GM19043 (cell line): Measurements from ENCODE around the gene DEDD2.
A peak's percentile ranks its signal among the peaks of the same experiment; 100 is the strongest.

Source experiments
- ATAC-seq: cut with Tn5 transposase; IDR thresholded peaks from one replicate; pipeline ENCODE4 v1.9.1; 2021; ENCODE audit warnings: low read depth; ENCODE audit not compliant: unreplicated experiment

The DEDD2 gene

DNA sequence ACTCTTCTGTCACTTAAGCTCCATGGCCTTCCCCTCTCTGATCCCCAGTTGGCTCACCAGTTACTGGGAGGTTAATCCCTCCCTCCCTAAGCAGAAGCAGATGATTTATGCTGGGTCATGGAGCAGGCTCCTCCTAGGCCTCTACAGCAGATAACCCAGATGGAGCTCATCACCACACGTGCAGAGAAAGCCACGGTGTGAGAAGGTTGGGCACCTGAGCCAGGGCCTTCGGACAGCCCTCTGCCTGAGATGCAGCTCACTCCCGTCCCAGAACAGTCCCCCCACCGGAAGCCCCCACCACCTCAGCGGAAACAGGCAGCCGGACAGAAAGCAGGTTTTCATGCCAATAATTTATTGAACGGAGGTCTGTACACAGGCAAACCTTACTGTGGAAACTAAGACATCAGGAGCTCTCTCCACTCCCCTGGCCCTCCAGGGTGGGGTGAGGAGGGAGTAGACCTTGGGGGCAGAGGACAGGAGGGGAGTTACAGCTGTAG lies 12.4 kb upstream of the DEDD2 start:
- no peak for ATAC-seq

DNA sequence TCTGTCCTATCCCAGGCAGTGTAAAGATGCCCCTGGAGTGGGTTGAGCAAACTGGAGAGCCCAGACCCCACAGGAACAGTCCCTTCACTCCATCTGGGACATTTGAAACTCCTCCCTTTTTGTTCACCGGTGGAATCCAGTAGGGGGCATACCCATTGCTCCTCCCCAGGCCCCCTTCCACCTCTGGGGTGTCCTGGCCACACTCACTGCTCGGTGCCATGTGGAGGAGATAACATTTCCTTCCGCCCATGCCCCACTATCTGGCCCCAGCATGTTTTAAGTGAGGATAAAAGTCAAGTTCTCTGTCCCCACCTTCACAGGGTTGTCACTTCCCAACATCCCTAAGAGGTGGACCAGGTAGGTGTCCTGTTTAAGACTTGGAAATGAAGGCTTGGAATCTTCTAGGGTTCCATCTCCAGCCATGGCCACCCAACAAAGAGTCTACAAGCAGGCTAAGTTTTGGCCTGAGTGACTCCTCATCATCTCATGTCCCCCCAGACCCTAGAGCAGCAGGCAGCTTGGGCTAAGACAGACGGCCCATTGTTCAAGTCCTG lies 11.9 kb upstream of the DEDD2 start:
- no peak for ATAC-seq

GRCh38 chr19:42228641-42229040 lies 11.2 kb upstream of the DEDD2 start:
- ATAC-seq, result no peak

DNA sequence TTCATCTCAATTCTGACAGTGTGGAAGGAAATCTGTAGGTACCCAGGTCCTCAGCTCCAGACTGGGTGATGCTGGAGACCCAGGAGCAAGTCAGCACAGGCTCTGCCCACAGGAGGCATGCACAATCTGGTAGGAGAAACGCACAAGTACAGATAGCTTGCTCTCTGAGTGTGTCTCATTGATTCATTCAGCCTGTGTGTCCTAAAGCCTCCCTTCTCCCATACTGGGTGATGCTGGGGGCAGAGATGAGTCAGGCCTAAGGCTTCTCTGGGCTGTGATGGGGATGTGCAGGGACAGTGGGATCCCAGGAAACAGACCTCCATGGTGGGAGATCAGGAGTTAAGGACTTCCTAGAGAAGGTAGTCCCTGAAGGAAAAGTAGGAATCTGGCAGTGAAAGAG lies 9.4 kb upstream of the DEDD2 start:
- ATAC-seq, result no peak

GRCh38 chr19:42225718-42226292 lies 8.3 kb upstream of the DEDD2 start:
- no peak for ATAC-seq

DNA sequence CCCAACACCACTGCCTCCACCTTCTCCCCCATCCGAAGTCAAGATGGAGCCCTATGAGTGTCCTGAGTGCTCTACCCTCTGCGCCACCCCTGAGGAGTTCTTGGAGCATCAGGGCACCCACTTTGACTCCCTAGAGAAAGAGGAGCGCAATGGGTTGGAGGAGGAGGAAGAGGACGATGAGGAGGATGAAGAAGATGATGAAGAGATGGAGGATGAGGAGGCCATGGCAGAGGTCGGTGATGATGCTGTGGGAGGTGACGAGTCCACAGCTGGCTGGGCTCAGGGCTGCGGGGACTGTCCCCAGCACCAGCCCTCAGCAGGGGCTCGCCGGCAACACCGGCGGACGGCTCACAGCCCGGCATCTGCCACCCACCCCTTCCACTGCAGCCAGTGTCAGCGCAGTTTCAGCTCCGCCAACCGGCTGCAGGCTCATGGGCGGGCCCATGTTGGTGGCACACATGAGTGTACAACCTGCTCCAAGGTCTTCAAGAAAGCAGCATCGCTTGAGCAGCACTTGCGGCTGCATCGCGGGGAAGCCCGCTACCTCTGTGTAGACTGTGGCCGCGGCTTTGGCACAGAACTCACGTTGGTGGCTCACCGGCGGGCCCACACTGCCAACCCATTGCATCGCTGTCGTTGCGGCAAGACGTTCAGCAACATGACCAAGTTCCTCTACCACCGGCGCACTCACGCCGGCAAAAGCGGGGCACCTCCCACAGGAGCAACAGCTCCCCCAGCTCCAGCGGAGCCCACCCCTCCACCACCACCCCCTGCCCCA lies 7.7 kb upstream of the DEDD2 start:
- ATAC-seq, result no peak

DNA sequence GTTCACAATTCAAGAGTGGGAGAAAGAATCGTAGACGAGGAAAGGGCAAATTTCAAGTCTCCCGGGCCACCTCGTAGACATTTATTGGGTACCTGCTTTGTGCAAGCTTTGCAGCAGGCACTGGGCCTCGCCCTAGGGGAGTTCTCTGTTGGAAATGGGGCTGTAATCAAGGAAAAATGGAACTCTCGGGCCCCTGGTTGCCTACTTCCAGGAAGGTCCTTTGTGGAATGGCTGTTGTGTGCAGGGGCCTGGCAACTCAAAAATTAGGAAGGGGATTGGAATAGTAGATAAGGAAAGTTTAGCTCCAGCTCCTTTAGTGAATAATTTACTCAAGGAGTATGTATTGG lies 3.2 kb upstream of the DEDD2 start:
- ATAC-seq, result no peak

DNA sequence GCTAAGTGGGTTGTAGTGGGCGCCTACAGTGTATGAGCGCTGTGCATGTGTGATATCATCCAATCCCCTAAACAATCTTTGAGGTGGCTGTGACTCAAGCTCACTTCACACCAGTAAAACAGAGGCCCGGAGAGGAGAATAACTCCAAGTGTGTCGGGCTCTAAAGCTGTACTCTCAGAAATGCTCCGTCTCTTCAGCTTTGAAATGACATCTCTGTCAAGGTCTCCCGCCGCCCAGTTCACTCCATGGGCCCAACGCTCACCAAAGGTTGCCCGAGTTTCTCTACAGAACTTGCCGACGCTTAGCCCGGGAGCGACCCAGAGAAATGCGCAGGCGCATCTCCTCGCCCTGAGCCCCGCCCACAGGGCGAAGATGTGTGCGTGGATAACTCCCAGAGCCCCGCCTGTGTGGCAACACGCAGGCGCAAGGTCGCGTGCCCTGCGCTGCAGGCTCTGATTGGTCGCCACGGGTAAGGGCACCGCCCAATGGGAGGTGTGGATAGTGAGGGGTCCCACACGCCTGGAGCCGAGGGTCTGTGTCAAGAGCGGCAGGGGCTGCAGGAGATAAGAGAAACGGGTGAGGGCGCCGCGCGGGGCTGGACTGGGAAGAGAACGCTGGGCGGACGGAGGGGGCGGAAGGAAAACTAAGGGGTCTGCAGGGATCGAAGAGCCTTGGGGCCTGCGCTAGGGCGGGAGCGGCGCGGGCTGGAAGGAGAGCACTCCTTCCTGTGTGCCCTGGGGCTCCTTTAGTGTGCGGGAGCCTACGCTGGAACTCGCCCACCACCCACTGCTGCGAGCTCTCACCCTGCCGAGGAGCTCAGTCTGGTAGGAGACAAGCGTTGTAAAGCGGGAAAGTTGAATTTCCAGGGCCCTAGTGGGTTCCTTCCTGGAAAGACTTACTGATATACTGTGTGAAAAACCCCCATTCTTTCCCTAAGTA lies 2.6 kb upstream of the DEDD2 start, which contains the start of gene ZNF526:
Gene ZNF526 (plus strand): TSS at position 501 of the 939 bp plus-strand sequence. CDS start 4,092 bp downstream, outside the sequence.
- ATAC-seq, result peak; percentile 76

DNA sequence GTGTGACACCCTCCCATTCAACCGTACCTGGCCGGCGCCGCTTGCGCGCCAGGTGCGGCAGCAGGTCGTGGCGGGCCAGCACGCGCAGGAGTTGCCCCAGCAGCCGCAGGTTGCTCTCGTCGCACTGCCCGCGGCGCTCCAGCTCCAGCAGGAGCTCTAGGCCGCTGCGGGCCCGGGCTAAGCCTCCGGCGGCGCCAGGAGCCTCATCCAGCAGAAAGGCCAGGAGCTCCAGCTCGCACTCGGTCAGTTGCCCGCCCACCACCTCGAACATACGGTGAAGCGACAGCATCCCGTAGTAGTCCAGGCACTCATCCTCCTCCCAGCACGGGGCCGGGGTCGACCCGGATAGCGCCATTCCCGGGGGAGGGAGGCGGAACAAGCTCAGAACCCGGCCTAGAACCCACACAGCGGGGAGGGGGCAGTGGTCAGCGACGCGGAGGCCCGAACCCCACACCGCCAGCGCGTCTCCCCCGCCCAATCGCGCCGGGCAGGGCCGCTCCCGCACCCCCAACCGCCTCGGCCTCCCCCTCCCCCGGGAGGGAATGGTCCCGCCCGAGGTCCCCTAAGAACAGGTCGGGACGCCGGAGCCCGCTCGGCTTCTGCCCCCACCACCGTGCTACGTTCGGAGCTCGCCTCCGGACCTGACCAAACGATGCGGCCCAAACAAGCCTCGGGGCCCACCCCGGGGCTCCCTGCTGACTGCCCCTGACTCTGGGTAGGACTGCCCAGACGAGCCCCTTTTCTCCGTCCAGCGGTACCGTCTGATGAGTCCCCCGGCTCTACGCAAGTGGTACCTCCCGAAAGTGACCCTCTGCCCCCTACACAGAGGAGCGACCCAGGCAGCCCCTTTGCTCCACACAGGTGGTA lies 591 bp downstream of the DEDD2 start:
- no peak for ATAC-seq

GRCh38 chr19:42214810-42215485 lies 2.5 kb downstream of the DEDD2 start:
- ATAC-seq, result no peak

DNA sequence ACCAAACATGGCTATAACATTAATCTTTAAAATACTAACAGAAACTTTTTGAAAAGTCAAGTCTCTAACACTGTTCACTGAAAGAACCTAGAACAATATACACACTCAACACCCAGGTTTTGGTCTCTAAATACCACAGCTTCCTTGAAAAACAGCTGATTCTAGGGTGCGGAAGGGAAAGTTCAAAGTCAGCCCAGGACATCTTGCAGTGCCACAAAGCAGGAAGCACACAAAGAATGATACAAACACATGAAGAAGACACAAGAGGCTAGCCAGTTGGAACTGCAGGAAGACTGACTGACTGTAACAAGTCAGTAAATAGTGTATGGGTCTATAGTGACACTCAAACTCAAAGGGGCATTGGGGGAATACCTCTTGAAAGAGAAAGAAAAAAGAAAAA lies 4.6 kb downstream of the DEDD2 start:
- no peak for ATAC-seq

GRCh38 chr19:42208612-42209011 lies 8.9 kb downstream of the DEDD2 start:
- no peak for ATAC-seq

- ATAC-seq, result no peak
Measured at GRCh38 chr19:42207767-42208271, 9.7 kb downstream of the DEDD2 start.

DNA sequence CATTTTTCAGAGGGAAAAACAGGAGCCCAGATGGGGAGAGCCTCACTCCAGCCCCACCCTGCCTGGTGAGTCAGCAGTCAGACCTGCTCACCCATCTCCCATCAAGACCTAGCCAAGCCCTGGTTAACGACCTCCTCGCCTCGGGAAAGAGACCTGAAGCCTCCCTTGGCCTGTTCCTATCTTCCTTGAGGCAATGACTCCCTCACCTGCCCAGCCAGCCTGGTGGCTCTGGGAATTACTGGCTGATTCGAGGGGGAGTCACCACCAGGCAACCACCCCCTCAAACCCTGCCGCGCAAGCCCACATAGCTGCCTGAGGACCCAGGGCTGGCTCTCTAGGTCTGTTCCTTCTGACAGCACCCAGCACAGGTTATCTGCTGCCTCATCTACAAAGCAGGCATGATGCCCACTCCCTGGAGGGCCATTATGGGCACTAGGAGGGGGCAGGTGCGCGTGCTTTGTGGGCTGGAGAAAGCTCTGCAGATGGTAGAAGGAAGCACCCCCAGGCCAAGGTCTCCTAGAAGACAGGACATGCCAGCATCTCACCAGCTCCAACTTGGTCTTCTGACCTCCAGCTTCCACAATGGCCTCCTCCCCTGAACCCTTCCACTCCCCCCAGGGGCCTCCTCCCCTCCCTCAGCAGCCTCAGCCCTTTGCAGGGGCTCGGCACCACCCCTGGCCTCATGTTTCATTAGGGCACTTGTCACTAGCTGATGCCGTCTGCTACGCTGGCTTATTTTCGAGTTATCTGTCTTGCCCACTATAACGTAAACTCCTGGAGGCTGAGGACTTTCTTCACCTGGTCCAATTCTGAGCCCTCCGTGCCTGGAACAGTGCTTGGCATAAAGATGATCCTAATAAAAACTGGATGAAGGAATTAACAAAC lies 10.4 kb downstream of the DEDD2 start:
- ATAC-seq, result no peak

- no peak for ATAC-seq
Measured at GRCh38 chr19:42204664-42205063, 12.8 kb downstream of the DEDD2 start.

GRCh38 chr19:42203700-42204099 lies 13.8 kb downstream of the DEDD2 start:
- ATAC-seq, result no peak

DNA sequence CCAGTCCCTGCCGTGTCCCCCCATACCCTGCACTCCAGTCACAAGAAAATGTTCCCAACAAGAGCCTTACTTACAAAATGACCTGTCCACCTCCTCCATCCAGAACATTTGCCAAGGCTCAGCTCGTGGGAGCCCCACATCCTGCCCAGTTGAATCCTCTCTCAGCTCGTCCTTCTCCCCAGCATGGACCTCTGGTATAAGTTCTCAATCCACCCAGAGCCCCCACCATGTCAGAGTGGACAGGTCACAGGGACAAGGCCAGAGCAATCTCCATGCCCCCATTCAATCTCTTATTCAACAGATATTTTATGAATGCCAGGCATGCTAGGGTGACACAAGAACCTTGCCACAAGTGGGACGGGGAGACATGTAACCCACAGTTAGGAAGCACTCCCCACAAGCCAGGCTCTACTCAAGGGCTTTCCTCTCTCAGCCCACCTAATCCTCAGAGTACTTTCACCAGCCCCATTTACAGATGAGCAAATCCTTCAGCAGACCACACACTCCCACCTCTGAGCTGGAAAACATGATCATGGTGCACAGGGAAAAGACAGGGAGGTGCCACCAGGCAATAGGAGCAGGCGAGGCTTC lies 15.1 kb downstream of the DEDD2 start:
- no peak for ATAC-seq
